Skin epidermis (tissue), 12 donors: ENCODE data around the gene RBM45.
"Not testable (repeated sequence)": the region's sequence is repeated elsewhere in the genome, so short reads cannot be mapped to it uniquely, and the experiment has no call there.

ENCODE experiments used
- H3K27ac ChIP-seq, 21 experiments: fragments of 200-600 bp; sonication (generic) in 11 of 21; one replicate each; pipeline ENCODE4 v1.5.0; 2020; ENCODE audit warnings: mild to moderate bottlenecking in 3 of 21, inconsistent platforms in 2 of 21, moderate library complexity in 2 of 21
- H3K4me3 ChIP-seq, 7 experiments: fragments of 200-600 bp; sonication (generic) in 2 of 7; one replicate each; pipeline ENCODE4 v1.5.0; 2020; ENCODE audit warnings: inconsistent platforms in 2 of 7, mild to moderate bottlenecking in 2 of 7, moderate library complexity in 1 of 7

RBM45 gene

GRCh38 chr2:178152542-178152941, 40.3 kb downstream of the RBM45 start:
- Histone ChIP-seq H3K4me3 (no peak overlapping the region), H3K27ac (no peak overlapping the region)

- Histone ChIP-seq H3K4me3 (no peak overlapping the region), H3K27ac (no peak overlapping the region)
Measured at GRCh38 chr2:178152977-178153376, 40.7 kb downstream of the RBM45 start.

- not testable (repeated sequence) for H3K27ac ChIP-seq
Measured at GRCh38 chr2:178153878-178154277, 41.6 kb downstream of the RBM45 start.

GRCh38 chr2:178155524-178155923, 43.3 kb downstream of the RBM45 start:
- Histone ChIP-seq H3K27ac (no peak overlapping the region), H3K4me3 (no peak overlapping the region)

More at GRCh38 chr2:178153878-178154277, 41.6 kb downstream of the RBM45 start:
- not testable (repeated sequence) for H3K4me3 ChIP-seq

- Histone ChIP-seq H3K27ac (no peak overlapping the region), H3K4me3 (no peak overlapping the region)
Measured at GRCh38 chr2:178157574-178157973, 45.3 kb downstream of the RBM45 start.

- Histone ChIP-seq H3K27ac (no peak overlapping the region), H3K4me3 (no peak overlapping the region)
Measured at GRCh38 chr2:178159966-178160365, 47.7 kb downstream of the RBM45 start.

GRCh38 chr2:178160601-178161000, 48.4 kb downstream of the RBM45 start:
- Histone ChIP-seq H3K27ac (no peak overlapping the region), H3K4me3 (no peak overlapping the region)

GRCh38 chr2:178163395-178163794, 51.2 kb downstream of the RBM45 start:
- Histone ChIP-seq H3K4me3 (no peak overlapping the region), H3K27ac (peak overlapping the region in 1 of 21 experiments; percentile 36)

GRCh38 chr2:178163911-178164310, 51.7 kb downstream of the RBM45 start:
- H3K4me3 ChIP-seq, result no peak overlapping the region
- H3K27ac ChIP-seq, result no peak overlapping the region

- H3K27ac ChIP-seq, result no peak overlapping the region
- no peak overlapping the region for H3K4me3 ChIP-seq
Measured at GRCh38 chr2:178173657-178174056, 61.4 kb downstream of the RBM45 start.

- H3K4me3 ChIP-seq, result no peak overlapping the region
- H3K27ac ChIP-seq, result no peak overlapping the region
Measured at GRCh38 chr2:178177066-178177679, 64.9 kb downstream of the RBM45 start.
